Endothelial cell of coronary artery (primary cell): ENCODE data around the gene PSAPL1. TPM values are rescaled to one million over a fixed set of nuclear protein-coding genes. Genes with fewer than 3 reads are reported as not detected.

Experiments
- total RNA-seq: library from RNA; depleted of rRNA; stranded (reverse); fragments of >200 nt; gene quantifications from 2 replicates; pipeline ENCODE4 v1.2.3, GENCODE V29; 2014

The PSAPL1 gene, protein sequence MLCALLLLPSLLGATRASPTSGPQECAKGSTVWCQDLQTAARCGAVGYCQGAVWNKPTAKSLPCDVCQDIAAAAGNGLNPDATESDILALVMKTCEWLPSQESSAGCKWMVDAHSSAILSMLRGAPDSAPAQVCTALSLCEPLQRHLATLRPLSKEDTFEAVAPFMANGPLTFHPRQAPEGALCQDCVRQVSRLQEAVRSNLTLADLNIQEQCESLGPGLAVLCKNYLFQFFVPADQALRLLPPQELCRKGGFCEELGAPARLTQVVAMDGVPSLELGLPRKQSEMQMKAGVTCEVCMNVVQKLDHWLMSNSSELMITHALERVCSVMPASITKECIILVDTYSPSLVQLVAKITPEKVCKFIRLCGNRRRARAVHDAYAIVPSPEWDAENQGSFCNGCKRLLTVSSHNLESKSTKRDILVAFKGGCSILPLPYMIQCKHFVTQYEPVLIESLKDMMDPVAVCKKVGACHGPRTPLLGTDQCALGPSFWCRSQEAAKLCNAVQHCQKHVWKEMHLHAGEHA
- not detected in 2 replicates for total RNA-seq

GRCh38 chr4:7434766-7435150 lies at the start of gene PSAPL1:
PSAPL1 (minus strand) TSS chr4:7434930; CDS start chr4:7434879, 51 bp downstream.

Other genes starting within 250 kb of the PSAPL1 start
- gene SORCS2, start 242.4 kb downstream of the PSAPL1 start, total RNA-seq = under 0.01 and 0.66 TPM in 2 replicates